HG02943 (cell line): ENCODE measurements around the gene ATP2B2.
"Not testable (repeated sequence)": the region's sequence is repeated elsewhere in the genome, so short reads cannot be mapped to it uniquely, and the experiment has no call there.

Source experiments
- ATAC-seq: cut with Tn5 transposase; IDR thresholded peaks from one replicate; pipeline ENCODE4 v1.9.1; 2021; ENCODE audit warnings: mild to moderate bottlenecking, low read depth, moderate library complexity; ENCODE audit not compliant: unreplicated experiment

The ATP2B2 gene

GRCh38 chr3:10505050-10505790, at the start of gene ATP2B2:
ATP2B2 (minus strand) TSS chr3:10505586; CDS start chr3:10449543, 56,043 bp downstream.
- ATAC-seq: no peak

- ATAC-seq: no peak
Observed at GRCh38 chr3:10554746-10555145, 49.4 kb upstream of the ATP2B2 start.

GRCh38 chr3:10554236-10554611, 48.8 kb upstream of the ATP2B2 start:
- ATAC-seq: no peak

- ATAC-seq: no peak
Observed at GRCh38 chr3:10553591-10554235, 48.3 kb upstream of the ATP2B2 start.

- ATAC-seq: no peak
Observed at GRCh38 chr3:10552631-10552943, 47.2 kb upstream of the ATP2B2 start.

GRCh38 chr3:10551821-10552630, 46.6 kb upstream of the ATP2B2 start:
- no peak for ATAC-seq

- ATAC-seq: no peak
Observed at GRCh38 chr3:10551139-10551538, 45.8 kb upstream of the ATP2B2 start.

GRCh38 chr3:10550705-10551104, 45.3 kb upstream of the ATP2B2 start:
- no peak for ATAC-seq

- ATAC-seq: no peak
Observed at GRCh38 chr3:10549617-10550230, 44.3 kb upstream of the ATP2B2 start.

- no peak for ATAC-seq
Observed at GRCh38 chr3:10548992-10549391, 43.6 kb upstream of the ATP2B2 start.

- no peak for ATAC-seq
Observed at GRCh38 chr3:10547841-10548783, 42.7 kb upstream of the ATP2B2 start.

- ATAC-seq: no peak
Observed at GRCh38 chr3:10547413-10547812, 42.0 kb upstream of the ATP2B2 start.

- ATAC-seq: no peak
Observed at GRCh38 chr3:10546820-10547263, 41.5 kb upstream of the ATP2B2 start.

GRCh38 chr3:10546181-10546624, 40.8 kb upstream of the ATP2B2 start:
- no peak for ATAC-seq

- ATAC-seq: no peak
Observed at GRCh38 chr3:10542518-10542917, 37.1 kb upstream of the ATP2B2 start.

- ATAC-seq: not testable (repeated sequence)
Observed at GRCh38 chr3:10540347-10540746, 35.0 kb upstream of the ATP2B2 start.

GRCh38 chr3:10534066-10534465, 28.7 kb upstream of the ATP2B2 start:
- no peak for ATAC-seq

GRCh38 chr3:10533737-10534023, 28.3 kb upstream of the ATP2B2 start:
- no peak for ATAC-seq

- no peak for ATAC-seq
Observed at GRCh38 chr3:10532939-10533736, 27.8 kb upstream of the ATP2B2 start.
